BJ (cell line): ENCODE results near the gene FTO. TPM values are rescaled to one million over a fixed set of nuclear protein-coding genes. Genes with fewer than 3 reads are reported as not detected.

Source experiments
- CTCF ChIA-PET: fragments of 350-600 bp; formaldehyde crosslinking; extraction: SDS; loops from one replicate; lab custom pipeline; 2021; ENCODE audit warnings: antibody characterized with exemption, inconsistent platforms; lab: Yijun Ruan, JAX
- POLR2A ChIA-PET: fragments of 300-600 bp; sonication (Branson Sonifier 250); formaldehyde crosslinking; extraction: SDS; loops from one replicate; lab custom pipeline; 2021; ENCODE audit warnings: antibody characterized with exemption; lab: Charles Lee
- DNase-seq: peaks from one replicate; pipeline ENCODE4 v3.0.0-alpha.2; 2011; ENCODE audit warnings: low read depth
- H3K27me3 ChIP-seq: 2 replicates; pipeline ENCODE4 v1.6.0; 2011; ENCODE audit warnings: low read length; ENCODE audit not compliant: control insufficient read depth, insufficient read depth
- H3K36me3 ChIP-seq: 2 replicates; pipeline ENCODE4 v1.5.1; 2011; ENCODE audit warnings: low read length; ENCODE audit not compliant: control insufficient read depth, insufficient read depth
- H3K4me3 ChIP-seq: 2 replicates; pipeline ENCODE4 v1.5.1; 2011; ENCODE audit warnings: low read depth, mild to moderate bottlenecking, control low read depth, low read length
- polyA plus RNA-seq: library from polyadenylated mRNA; depleted of rRNA; stranded (reverse); fragments of >200 nt; gene quantifications from 2 replicates; pipeline ENCODE4 v1.2.3, GENCODE V29; 2011
- TF ChIP-seq, protein P1 (sequence below): IDR thresholded peaks from 2 replicates; pipeline ENCODE4 v1.5.1; 2011; ENCODE audit warnings: low read depth, mild to moderate bottlenecking, control low read depth, inconsistent platforms, low read length, moderate library complexity; ENCODE audit not compliant: insufficient read depth

The FTO gene
- polyA plus RNA-seq, 1 experiment: 86.3 TPM

DNA sequence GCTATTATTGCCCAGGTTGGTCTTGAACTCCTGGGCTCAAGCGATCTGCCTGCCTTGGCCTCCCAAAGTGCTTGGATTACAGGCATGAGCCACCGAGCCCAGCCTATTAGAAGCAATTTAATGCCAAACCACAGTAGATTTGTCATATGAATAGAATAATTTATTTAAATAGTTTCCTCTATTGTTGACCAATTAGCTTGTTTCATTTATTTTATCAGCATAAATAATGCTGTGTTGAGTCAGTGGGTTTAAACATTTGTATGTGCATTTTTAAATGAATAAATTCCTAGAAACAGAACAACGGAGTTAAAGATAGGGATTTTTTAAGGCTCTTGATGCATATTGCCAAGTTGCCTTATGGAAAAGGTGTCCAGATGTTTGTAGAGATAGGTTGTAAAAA, 26.7 kb downstream of the FTO start:
- H3K4me3 ChIP-seq: no peak overlapping the region
- no peaks in the 10 kb centered on the region for H3K27me3 ChIP-seq
- TF ChIP-seq, protein P1, sequence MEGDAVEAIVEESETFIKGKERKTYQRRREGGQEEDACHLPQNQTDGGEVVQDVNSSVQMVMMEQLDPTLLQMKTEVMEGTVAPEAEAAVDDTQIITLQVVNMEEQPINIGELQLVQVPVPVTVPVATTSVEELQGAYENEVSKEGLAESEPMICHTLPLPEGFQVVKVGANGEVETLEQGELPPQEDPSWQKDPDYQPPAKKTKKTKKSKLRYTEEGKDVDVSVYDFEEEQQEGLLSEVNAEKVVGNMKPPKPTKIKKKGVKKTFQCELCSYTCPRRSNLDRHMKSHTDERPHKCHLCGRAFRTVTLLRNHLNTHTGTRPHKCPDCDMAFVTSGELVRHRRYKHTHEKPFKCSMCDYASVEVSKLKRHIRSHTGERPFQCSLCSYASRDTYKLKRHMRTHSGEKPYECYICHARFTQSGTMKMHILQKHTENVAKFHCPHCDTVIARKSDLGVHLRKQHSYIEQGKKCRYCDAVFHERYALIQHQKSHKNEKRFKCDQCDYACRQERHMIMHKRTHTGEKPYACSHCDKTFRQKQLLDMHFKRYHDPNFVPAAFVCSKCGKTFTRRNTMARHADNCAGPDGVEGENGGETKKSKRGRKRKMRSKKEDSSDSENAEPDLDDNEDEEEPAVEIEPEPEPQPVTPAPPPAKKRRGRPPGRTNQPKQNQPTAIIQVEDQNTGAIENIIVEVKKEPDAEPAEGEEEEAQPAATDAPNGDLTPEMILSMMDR: no peak
- POLR2A ChIA-PET: no interaction called here
- no peak for DNase-seq
- no peaks in the 10 kb centered on the region for H3K36me3 ChIP-seq
- CTCF ChIA-PET: interaction anchor here (2.8 kb wide), 1 partner anchor 13 kb away, joined by 11 read pairs; no protein-coding TSS in a partner anchor

DNA sequence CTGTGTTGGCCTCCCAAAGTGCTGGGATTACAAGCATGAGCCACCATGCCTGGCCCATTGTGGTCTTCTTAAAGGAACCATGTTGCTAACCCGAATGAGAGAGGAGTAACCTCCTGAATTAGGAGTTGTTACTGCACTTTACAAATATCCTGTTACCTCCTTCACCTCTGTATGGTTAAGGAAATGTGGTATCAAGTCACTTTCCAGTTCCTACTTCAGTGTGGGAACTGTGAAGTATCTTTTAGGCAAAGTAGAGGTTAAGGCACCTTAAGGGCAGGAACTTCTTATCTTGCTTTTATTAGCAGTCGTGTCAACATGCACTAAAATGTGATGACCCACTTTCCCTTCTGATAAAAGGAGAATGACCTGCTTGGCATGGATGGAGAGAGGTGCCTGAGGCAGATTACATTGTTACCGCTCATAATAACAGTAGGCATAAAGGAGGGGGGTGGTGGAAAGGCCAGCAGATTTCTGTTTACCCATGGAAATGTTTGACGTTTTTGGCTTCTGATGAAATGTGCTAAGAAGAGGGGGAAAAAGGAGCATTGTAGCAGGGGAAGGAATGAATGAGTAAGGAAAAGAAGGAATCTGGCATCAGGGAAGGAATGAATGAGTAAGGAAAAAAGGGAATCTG, 28.5 kb downstream of the FTO start:
- Histone ChIP-seq H3K4me3 (no peak overlapping the region), H3K27me3 (no peaks in the 10 kb centered on the region), H3K36me3 (no peaks in the 10 kb centered on the region)
- DNase-seq: no peak
- TF ChIP-seq, protein P1: no peak
- ChIA-PET CTCF (interaction anchor here (1.1 kb wide), 1 partner anchor 11 kb away, joined by 7 read pairs; no protein-coding TSS in a partner anchor), POLR2A (no interaction called here)

DNA sequence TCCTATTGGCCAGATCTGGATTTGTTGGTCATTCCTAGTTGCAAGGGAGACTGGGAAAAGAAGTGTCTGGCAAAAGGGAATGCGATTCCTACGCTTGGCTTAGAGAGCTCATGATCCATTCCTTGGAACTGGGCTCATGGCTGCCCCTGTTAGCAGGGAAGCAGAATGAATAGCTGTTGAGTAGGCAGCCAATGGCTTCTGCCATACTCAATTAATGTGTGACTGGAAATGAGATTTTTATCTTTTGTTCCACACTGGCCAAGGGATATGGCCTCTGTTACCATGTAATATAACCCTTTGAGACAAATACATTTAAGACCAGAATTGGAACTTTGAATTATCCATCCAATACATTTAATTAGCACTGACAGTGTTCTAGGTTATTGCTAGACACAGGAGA, 31.0 kb downstream of the FTO start:
- Histone ChIP-seq H3K4me3 (no peak overlapping the region), H3K36me3 (no peaks in the 10 kb centered on the region), H3K27me3 (no peaks in the 10 kb centered on the region)
- ChIA-PET POLR2A (no interaction called here), CTCF (interaction anchor here (2.5 kb wide), 1 partner anchor 9 kb away, joined by 8 read pairs; no protein-coding TSS in a partner anchor)
- DNase-seq: no peak
- TF ChIP-seq, protein P1: no peak

DNA sequence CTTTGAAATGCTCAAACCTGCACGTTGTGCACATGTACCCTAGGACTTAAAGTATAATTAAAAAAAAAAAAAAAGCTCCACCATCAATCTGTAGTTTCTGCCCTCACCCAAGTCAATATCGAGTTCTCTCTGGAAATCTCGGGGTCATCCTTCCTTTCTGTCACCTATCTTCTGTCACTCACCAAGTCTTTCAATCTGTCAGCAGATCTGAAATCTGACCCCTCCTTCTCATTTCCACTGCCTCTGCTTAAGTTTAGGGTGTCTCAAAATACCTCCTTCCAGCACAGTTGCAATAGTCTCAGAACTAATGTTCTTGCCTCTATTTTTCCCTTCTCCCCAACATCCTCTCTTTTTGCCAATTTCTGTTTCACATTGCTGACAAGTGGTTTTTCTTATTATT, 32.3 kb downstream of the FTO start:
- Histone ChIP-seq H3K27me3 (no peaks in the 10 kb centered on the region), H3K4me3 (no peak overlapping the region), H3K36me3 (no peaks in the 10 kb centered on the region)
- ChIA-PET POLR2A (no interaction called here), CTCF (no interaction called here)
- TF ChIP-seq, protein P1: no peak
- no peak for DNase-seq

DNA sequence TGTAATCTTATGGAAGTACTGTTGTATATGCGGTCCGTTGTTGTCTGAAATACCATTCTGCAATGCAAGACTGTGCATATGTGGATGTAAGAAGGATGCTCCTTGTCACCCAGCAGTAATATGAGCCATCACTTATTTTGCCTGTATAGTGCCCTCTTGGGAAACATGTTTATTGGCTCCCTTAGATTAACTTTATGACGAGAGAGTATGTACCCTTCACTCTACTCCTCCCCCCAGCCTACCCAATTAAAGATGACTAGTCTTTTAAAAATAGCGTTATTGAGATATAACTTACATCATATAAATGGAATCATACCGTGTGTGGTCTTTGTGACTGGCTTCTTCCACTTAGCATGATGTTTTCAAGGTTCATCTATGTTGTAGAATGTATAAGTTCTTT, 33.6 kb downstream of the FTO start:
- TF ChIP-seq, protein P1: no peak
- ChIA-PET POLR2A (no interaction called here), CTCF (no interaction called here)
- no peak for DNase-seq
- H3K36me3 ChIP-seq: no peaks in the 10 kb centered on the region
- H3K27me3 ChIP-seq: no peaks in the 10 kb centered on the region
- no peak overlapping the region for H3K4me3 ChIP-seq
